Skeletal muscle cell (primary cell): ENCODE data around the gene KCNRG.
"Not testable (repeated sequence)": the region's sequence is repeated elsewhere in the genome, so short reads cannot be mapped to it uniquely, and the experiment has no call there.

ENCODE experiments used
- DNase-seq: peaks from one replicate; pipeline ENCODE4 v3.0.0-alpha.2; 2010; ENCODE audit warnings: low read depth
- H3K4me3 ChIP-seq: 2 replicates; pipeline ENCODE4 v1.5.1; 2011; ENCODE audit warnings: low read depth, mild to moderate bottlenecking, control low read depth, low read length, moderate library complexity

The KCNRG gene, protein sequence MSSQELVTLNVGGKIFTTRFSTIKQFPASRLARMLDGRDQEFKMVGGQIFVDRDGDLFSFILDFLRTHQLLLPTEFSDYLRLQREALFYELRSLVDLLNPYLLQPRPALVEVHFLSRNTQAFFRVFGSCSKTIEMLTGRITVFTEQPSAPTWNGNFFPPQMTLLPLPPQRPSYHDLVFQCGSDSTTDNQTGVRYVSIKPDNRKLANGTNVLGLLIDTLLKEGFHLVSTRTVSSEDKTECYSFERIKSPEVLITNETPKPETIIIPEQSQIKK

DNA sequence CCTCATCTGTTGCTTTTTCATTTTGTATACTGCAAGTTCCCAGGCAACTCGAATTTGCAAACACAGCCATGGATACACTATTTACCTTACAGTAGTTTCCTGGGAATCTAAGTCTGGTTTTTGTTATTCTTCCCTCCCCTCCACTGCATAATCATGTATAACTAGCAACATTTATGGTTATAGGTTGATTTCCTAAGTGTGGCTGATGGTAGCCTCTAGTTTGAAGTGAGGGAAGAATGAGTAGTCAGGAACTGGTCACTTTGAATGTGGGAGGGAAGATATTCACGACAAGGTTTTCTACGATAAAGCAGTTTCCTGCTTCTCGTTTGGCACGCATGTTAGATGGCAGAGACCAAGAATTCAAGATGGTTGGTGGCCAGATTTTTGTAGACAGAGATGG lies at the start of gene KCNRG:
TSS of gene KCNRG (plus strand) at position 187 of the 400 bp plus-strand sequence. CDS start at position 237, 50 bp downstream.
- no peak for DNase-seq
- H3K4me3 ChIP-seq = no peak within 1 kb of the TSS

DNA sequence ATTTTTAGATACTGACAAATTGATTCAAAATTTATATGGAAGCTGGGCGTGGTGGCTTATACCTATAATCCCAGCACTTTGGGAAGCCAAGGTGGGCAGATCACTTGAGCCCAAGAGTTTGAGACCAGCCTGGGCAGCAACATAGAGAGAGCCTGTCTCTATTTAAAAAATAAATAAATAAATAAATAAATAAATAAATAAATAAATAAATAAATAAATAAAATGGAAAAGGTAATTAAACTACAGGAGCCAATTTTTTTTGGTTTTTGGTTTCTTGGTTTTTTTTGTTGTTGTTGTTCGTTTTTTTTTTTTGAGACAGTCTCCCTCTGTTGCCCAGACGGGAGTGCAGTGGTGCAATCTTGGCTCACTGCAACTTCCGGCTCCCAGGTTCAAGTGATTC lies 47.8 kb upstream of the KCNRG start:
- no peak for DNase-seq
- H3K4me3 ChIP-seq = no peak overlapping the region

- DNase-seq = no peak
- H3K4me3 ChIP-seq = no peak overlapping the region
These were observed 42.5 kb upstream of the KCNRG start for GRCh38 chr13:49972709-49973108.

DNA sequence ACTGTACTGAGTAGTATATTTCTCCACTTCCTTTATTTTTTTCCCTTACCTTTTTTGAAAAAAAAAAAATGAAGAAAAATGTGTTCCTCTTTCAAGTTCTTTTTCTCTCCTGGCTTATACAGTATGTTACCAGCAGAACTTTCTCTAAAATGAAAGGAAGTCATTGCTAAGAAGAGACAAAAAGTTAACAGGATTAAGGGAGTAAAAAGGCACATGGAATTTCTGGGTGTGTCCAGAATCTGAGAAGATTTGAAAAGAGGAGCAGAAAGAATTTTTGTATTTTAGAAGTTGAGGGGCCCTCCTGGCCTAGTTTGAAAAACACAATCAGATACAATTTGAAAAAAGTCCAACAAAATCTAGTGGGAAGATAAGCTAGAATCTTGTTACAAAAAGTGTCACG lies 39.4 kb upstream of the KCNRG start:
- no peak for DNase-seq
- no peak overlapping the region for H3K4me3 ChIP-seq

GRCh38 chr13:49976314-49977258 lies 38.7 kb upstream of the KCNRG start:
- no peak overlapping the region for H3K4me3 ChIP-seq
- DNase-seq = no peak

- H3K4me3 ChIP-seq = no peak overlapping the region
- DNase-seq = no peak
These were observed 37.3 kb upstream of the KCNRG start for GRCh38 chr13:49977992-49978391.

DNA sequence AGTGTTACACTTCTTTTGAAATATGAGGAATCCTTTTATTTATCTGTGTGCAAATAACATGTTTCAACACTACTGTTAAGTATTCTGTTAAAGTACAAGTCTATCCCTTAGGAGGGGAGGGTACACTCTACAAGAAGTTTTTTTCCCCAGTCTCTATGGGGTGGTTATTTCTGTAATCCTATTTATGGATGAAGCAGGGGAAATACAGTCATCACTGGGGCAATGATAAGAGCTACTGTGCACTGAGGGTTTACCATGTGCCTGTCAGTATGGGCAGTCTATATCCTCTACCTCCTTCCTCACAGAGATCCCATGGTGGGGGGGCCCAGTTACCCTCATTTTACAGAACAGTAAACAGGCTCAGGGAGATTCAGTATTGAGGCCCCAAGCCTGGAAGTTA lies 35.0 kb upstream of the KCNRG start:
- no peak for DNase-seq
- H3K4me3 ChIP-seq = no peak overlapping the region

GRCh38 chr13:49985129-49985528 lies 30.1 kb upstream of the KCNRG start:
- no peak for DNase-seq
- no peak overlapping the region for H3K4me3 ChIP-seq

DNA sequence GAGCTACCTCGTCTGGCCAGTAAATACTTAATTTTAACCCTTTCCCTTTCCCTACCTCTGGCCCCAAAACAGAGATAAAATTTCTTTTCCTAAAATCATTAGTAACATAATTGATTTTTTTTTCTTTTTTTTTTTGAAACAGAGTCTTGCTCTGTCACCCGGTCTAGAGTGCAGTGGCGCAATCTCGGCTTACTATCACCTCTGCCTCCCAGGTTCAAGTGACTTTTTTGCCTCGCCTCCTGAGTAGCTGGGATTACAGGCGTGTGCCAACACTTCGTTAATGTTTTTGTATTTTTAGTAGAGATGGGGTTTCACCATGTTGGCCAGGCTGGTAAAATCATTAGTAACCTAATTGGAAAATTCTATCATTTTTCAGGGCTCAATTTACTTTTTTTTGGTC lies 28.8 kb upstream of the KCNRG start:
- DNase-seq = no peak
- no peak overlapping the region for H3K4me3 ChIP-seq

DNA sequence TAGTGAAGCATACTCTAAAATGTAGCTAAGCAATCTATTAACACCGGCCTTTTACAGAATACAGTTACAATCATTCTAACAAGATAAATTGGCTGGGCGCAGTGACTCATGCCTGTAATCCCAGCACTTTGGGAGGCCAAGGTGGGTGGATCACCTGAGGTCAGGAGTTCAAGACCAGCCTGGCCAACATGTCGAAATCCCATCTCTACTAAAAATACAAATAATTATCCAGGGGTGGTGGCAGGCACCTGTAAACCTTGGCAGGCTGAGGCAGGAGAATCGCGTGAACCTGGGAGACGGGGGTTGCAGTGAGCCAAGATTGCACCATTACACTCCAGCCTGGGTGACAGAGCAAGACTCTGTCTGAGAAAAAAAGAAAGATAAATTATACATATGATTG lies 24.6 kb upstream of the KCNRG start:
- not testable (repeated sequence) for H3K4me3 ChIP-seq, DNase-seq

DNA sequence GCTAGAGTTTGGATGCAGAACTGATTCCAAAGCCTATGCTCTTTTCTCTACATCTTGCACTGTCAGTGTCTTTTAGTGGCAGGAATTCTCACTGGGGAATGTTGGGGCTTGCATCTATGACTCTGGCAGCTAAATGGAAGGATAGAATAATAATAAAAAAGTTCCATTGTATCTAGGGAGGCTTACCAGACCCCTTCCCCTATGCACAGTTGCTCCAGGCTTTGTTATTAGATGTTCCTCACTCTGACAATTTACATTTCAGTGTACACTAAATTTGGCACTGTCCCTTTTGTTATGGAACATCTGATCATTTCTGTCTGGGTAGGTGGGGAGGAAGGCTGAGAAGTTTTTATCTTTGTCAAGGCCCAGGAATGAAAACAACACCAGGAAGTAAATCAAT lies 22.1 kb upstream of the KCNRG start:
- no peak for DNase-seq
- no peak overlapping the region for H3K4me3 ChIP-seq

DNA sequence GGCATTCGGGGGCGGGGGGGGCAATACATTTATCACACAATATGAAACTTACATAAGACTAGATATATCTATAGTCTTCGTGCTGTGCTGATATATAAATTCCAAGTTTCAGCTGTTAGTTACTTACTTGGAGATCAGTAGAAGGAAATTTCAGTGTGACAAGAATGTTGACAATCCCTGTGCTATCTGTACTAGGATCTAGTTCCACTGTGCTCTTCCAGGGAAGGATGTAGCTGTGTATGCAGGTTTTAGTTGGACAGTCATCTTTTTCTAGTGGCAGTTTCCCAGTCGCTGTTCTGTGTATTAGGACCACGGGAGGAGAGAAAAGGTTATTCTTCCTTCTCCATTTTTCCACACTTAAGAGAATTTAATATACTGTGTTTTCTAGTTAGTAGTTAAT lies 21.6 kb upstream of the KCNRG start:
- H3K4me3 ChIP-seq = no peak overlapping the region
- no peak for DNase-seq

GRCh38 chr13:49995625-49996101 lies 19.6 kb upstream of the KCNRG start:
- DNase-seq = no peak

DNA sequence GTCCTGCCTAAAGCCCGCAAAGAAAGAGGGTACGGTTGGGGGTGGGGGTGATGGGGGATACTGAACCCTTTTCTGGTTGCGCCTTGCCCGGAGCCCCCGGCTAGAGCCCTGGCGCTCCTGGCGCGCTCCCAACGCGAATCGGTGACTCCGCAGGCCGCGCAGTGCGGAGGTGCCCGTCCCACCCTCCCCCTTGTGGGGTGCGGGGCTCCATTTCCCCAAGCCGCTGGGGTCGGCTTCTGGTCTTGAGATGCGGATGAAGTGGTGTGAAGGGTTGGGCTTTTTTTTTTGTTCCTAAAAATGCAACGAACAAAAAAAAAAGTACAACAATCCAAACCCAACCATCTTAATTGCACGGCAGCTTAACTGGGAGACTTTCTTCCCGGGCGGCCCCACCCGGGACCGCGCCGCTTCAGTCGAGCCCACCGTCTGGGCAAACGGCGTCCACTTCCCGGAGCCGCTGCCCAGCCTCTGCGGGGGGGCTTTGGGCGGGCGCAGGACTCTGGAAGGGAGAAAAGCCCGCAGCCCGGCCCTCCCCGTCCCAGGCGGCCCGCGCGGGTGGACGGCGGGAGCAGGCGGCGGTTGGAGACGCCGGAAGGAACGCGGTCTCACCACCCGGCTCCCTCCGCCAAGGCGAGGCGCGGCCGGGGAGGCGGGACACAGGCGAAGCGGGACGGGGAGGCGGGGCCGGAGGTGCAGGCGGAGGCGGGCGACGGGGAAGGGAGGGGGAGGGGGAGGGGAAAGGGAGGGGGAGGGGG lies 18.9 kb upstream of the KCNRG start:
- DNase-seq = peak; percentile 85
- H3K4me3 ChIP-seq = peak overlapping the region; percentile 68

More at GRCh38 chr13:49995625-49996101, 19.6 kb upstream of the KCNRG start:
- peak overlapping the region; percentile 68 for H3K4me3 ChIP-seq

DNA sequence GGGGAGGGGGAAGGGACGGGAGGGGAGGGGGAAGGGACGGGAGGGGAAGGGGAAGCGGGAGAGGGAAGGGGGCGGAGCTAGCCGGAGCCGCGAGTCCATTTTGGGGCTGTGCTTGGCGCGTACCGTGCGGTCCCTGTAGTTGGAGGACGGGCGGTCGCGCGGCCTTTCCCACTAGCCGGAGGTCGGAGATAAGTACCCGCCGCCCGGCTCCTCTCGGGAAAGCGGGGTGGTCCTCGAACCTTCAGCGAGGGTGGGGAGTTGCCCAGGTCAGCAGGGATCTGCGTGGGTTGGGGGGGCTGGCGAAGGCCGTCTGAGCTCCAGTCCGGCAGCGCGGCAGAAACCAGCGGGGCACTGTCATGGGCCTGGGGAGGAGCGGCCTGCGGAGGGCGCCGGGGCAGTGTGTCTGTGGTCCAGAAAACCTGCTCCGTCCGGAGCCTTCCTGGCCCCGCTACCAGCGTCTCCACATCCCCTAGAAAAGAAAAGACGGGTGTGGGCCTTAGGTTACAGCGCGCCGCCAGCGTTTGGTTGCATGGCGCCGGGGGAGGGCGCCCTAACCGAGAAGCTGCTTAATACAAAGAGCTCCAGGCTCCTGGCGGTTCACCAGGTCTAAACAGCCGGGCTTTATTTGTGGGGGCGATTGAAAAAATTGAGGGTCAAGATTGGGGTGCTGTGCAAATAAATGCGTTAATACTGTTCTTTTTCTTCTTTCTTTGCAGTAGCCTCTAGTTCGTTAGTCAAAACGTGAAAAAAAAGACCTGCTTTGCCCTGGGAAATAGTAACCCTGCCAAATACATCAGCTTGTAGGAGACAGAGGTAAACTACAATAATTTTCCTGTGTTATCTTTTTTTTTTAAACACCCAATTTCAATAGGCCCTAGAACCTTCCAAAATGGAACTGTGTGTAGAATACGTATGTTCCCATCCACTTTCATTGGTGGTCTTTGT lies 18.0 kb upstream of the KCNRG start, which contains the start of gene TRIM13:
TSS of gene TRIM13 (plus strand) at position 92 of the 945 bp plus-strand sequence. CDS start 14,899 bp downstream, outside the sequence.
- H3K4me3 ChIP-seq = peak within 1 kb of the TSS; percentile 80

DNA sequence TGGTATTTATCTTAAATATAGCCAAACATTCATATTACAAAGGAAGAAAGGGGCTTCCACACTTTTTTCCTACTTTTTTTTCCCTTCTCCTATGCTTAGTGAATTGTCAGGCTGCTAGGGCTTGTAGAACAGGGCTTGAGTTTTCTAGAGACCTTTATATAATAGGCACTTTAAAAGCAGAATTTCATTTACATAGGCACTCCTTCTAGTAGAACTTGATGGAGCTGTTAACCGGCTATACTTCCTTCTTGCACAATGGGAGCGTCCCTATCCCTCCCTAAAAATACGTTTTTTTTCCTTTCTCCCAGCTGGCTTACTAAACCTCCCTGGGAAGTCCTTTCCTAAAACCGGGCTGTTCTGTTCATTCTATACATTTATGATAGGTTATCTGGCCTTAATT lies 17.3 kb upstream of the KCNRG start:
- peak overlapping the region; percentile 80 for H3K4me3 ChIP-seq
- DNase-seq = no peak

More for the DNA sequence above, 18.0 kb upstream of the KCNRG start, which contains the start of gene TRIM13:
- peak; percentile 72 for DNase-seq

DNA sequence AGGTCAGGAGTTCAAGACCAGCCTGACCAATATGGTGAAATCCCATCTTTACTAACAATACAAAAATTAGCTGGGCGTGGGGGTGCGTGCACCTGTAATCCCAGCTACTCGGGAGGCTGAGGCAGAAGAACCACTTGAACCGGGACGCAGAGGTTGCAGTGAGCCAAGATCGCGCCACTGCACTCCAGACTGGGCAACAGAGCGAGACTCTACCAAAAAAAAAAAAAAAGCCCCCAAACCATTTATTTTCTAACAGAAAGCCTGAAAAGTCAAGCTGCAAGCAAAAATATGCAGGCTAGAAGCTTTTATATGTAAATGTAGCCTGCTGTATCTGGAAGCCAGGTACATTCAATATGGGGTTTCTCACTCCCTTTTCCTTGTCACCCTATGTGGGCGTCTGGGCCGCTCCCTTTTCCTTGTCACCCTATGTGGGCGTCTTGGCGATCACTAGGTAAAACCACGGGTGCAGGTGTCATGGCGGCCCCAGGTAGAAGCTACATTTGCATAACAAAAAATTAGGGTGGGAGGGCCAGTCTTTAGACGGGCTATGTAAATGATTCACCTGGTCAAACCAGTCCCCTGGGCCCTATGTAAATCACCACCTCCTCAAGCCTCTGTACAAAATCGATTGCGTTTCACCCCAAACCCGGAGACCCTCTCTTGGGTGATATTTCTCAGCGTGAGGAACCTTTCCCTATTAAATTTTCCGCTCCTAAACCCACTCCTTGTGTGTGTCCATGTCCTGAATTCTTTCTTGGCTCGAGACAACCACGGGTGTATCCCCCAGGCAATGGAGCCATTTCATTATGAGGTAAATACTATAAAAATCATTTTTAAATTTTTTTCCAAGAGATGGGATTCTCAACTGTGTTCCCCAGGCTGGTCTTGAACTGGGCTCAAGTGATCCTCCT lies 16.3 kb upstream of the KCNRG start:
- H3K4me3 ChIP-seq = no peak overlapping the region

DNA sequence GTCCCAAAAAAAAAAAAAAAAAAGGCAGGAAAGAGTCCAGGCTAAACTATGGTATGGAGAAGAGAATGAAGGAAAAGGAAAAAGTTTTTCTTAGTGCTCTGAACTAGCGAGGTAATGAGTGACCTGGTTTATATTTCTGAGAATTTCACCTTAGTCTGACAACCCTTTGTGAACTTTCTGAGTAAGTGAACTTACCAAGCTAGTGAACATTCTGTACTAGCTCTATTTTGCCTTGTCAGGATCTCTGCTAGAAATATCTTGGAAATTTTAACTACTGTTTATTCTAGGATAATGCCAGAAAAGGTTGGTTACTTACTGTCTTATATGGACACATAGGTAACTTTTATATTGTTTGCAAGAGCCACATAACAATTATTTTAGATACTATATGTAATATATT lies 14.0 kb upstream of the KCNRG start:
- H3K4me3 ChIP-seq = no peak overlapping the region
- DNase-seq = no peak

More for the DNA sequence above, 16.3 kb upstream of the KCNRG start:
- DNase-seq = no peak
